HG02970 (cell line): ENCODE data around the gene SEPTIN8.
"Not testable (repeated sequence)": the region's sequence is repeated elsewhere in the genome, so short reads cannot be mapped to it uniquely, and the experiment has no call there.

Source experiments
- ATAC-seq: cut with Tn5 transposase; IDR thresholded peaks from one replicate; pipeline ENCODE4 v1.9.1; 2021; ENCODE audit warnings: mild to moderate bottlenecking, moderate library complexity, moderate number of reproducible peaks; ENCODE audit not compliant: unreplicated experiment, low FRiP score

Gene SEPTIN8

DNA sequence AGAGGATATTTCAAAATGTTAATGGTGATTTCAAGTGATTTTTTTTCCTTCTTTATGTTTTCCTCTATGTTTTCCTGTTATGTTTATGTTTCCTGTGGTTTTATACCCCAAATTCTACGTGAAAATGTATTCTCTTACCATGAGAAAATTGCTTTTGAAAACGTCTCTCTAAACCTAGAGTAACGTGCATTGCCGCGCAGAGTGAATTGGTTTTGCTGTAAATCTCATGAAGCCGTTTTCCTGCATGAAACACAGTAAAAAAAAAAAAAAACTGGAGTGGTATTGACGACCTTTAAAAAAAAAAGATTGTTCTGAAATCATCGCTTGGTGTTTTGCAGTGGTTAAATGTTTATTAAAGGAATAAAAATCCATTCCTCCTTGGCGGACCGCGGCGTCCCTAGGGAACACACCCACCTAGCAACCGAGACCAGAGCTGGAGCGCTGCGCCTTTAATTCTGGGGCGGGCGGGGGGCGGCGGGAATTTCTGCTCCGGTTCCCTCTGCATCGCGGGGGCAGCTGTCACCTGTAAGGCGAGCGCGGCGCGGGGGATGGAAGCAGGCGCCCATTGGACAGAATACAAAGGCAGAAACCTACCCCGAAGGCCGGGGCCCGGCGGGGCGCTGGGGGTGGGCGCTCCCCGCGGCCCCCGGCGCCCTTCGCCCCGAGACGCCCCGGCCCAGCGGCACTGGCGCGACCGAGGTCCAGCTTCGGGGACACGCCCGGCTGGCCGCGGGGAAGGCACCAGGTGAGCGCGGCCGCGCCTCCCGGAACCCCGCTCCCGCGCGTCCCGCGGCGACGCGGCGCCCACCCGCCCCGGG is 36.0 kb upstream of the SEPTIN8 start, which contains the start of gene SOWAHA:
Gene SOWAHA (plus strand): TSS at position 522 of the 818 bp plus-strand sequence. CDS start 320 bp downstream, outside the sequence.
- no peak for ATAC-seq

DNA sequence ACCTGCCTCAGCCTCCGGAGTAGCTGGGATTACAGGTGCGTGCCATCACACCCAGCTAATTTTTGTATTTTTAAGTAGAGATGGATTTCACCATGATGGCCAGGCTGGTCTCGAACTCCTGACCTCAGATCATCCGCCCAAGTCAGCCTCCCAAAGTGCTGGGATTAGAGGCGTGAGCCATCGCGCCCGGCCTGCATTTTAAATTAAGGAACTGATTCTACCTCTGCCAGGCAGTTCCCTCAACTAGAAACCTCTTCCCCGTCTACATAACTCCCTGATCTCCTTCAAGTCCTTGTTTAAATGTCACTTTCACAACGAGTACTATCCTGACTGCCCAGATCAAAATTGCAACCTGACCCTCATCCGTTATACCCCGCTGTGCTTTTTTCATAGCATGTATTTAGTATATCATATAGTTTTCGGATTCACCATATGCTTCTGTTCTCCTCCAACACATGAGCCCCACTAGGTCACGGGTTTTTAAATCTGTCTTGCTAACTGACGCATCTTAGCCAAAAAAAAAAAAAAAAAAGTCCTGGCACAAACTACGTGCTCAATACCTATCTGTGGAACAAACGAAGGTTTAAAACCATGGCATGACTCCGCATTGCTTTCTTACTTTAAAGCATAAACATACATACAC is 35.2 kb upstream of the SEPTIN8 start:
- ATAC-seq = no peak

DNA sequence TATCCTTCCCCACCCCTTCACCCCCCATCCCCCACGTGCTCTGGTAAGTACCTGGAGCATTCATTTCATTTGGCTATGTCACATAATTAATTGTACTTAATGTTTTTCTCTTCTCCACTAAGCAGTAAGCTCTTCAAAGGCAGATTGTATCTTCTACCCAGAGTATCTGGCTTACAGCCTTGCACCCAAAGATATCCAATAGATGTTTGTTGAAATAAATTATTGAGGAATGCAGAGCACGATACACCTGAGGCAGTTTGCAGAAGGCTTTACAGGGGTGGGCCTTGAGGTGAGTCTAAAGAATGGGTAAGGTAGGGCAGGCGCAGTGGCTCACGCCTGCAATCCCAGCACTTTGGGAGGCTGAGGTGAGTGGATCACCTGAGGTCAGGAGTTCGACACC is 33.6 kb upstream of the SEPTIN8 start:
- ATAC-seq = no peak

DNA sequence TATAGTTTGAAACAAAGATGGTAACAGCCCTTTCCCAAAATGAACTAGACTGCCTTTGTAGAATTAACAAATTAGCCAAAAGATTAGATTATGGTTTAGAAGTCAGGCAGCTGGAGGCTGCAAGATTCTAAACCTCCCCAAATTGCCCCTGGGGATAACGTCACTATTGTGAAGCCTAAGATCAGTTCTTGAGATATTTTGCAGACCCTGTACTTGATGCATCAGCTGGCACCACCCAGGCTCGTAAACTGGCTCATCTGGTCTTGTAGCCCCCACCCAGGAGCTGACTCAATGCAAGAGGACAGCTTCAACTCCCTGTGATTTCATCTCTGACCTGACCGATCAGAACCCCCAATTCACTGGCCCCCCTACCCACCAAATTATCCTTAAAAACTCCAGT is 31.8 kb upstream of the SEPTIN8 start:
- no peak for ATAC-seq

DNA sequence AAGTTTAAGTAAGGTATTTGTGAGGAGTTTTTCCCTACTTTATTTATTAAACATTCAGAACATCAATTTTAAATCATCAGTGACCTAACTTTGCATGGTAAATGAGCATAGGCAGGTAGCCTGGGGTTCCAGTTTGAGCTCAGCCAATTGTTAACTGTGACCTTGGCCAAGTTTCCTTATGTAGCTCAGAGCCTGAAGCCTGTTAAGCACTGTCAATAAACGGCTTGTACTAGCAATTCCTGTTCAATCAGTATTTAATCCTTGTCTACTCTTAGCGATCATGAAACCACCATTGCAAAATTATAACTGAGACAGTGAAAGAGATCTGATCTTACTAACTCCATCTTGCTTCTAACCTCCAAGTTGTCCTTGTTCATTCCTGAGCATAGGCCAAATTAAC is 31.4 kb upstream of the SEPTIN8 start:
- ATAC-seq = no peak

DNA sequence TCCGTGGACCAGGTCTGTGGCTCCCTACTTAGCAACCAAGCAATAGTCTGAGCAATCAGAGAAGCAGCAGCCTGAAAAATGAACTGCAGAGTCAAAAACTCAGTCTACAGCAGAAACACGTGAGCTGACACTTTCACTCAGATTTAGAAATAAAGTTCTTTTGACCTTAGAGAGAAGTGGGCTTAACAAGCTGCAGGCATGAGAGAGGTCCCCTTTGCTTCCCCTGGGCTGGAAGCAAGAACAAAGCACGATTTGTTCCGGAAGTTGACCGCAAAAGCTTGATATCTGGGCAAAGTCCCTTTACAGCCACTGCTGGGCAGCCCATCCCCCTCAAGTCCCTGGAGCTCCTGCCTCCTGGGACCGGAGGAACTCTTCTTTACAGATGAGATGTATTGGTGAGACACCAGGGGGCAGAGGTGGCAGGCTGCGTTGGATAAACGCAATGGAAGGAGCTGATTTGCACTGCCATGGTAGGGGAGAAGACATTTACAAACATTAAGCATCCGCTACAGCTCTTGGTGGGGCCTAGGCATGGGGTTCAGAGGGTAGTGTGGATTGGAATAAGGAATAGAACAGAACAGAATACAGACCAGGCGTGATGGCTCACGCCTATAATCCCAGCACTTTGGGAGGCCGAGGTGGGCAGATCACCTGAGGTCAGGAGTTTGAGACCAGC is 30.3 kb upstream of the SEPTIN8 start:
- no peak for ATAC-seq

DNA sequence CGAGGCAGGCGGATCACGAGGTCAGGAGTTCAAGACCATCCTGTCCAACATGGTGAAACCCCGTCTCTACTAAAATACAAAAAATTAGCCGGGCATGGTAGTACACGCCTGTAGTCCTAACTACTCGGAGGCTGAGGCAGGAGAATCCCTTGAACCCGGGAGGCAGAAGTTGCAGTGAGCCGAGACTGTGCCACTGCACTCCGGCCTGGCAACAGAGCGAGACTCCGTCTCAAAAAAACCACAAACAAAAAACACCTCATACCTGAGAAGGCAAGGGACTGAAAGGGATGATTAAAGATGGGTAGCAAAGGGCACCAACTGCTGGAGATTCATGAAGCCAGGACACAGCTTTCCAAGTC is 29.7 kb upstream of the SEPTIN8 start:
- ATAC-seq = not testable (repeated sequence)

DNA sequence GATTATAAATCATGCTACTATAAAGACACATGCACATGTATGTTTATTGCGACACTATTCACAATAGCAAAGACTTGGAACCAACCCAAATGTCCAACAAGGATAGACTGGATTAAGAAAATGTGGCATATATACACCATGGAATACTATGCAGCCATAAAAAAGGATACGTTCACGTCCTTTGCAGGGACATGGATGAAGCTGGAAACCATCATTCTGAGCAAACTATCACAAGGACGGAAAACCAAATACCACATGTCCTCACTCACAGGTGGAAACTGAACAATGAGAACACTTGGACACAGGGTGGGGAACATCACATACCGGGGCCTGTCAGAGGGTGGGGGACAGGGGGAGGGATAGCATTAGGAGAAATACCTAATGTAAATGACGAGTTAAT is 28.8 kb upstream of the SEPTIN8 start:
- not testable (repeated sequence) for ATAC-seq

DNA sequence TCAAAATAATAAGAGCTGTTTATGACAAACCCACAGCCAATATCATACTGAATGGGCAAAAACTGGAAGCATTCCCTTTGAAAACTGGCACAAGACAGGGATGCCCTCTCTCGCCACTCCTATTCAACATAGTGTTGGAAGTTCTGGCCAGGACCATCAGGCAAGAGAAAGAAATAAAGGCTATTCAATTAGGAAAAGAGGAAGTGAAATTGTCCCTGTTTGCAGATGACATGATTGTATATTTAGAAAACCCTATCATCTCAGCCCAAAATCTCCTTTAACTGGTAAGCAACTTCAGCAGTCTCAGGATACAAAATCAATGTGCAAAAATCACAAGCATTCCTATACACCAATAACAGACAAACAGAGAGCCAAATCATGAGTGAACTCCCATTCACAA is 27.2 kb upstream of the SEPTIN8 start:
- ATAC-seq = not testable (repeated sequence)

DNA sequence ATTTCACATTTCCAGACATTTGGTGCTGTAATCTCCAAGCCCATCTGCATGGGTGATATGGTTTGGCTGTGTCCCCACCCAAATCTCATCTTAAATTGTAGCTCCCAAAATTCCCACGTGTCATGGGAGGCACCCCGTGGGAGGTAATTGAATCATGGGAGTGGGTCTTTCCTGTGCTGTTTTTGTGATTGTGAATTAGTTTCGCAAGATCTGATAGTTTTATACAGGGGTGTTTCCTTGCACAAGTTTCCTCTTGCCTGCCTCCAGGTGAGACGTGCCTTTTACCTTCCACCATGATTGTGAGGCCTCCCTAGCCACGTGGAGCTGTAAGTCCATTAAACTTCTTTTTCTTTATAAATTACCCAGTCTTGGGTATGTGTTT is 25.6 kb upstream of the SEPTIN8 start:
- not testable (repeated sequence) for ATAC-seq

DNA sequence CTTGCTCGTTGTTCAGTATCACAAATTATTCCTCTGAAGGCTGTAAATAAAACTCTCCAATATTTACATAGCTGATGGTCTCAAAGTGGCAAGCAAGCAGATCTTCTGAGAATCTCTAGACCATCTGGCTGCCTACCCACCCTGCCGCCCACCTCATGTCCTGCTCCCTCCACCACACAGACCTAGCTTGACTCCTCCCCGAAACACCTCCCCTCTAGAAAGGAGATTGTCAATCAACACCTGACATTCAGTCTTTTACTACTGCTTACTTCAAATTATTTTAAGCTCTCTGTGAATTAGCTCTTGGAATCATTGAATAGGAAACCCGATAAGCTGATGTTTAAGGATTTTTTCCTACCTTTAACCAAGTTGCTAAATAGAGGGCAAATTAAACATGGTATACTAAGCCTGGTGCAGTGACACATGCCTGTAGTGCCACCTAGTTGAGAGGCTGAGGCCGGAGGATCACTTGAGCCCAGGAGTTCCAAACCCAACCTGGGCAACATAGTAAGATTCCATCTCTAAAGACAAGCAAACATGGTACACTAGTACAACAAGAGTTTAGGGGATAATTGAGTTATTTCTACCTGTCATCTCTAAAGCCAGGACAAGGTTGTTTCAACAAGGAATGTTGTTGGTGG is 25.1 kb upstream of the SEPTIN8 start:
- no peak for ATAC-seq

DNA sequence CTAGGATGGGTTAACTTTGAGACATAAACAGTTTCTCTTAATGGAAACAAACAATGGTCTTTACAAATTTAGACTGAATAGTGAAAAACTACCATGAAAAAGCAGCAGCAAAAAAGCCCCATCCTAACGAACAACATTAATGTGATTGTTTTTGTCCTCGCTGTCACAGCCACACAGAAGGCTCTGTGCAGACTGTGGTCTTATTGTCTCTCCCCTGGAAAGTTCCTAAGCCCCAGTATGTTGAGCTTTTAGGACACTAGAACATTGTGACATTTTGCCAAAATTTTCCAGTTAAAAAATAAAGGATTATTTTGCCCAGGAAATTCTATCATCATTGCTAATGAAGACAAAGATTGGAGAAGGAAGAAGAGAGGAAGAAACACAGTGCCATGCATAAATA is 23.5 kb upstream of the SEPTIN8 start:
- ATAC-seq = no peak

DNA sequence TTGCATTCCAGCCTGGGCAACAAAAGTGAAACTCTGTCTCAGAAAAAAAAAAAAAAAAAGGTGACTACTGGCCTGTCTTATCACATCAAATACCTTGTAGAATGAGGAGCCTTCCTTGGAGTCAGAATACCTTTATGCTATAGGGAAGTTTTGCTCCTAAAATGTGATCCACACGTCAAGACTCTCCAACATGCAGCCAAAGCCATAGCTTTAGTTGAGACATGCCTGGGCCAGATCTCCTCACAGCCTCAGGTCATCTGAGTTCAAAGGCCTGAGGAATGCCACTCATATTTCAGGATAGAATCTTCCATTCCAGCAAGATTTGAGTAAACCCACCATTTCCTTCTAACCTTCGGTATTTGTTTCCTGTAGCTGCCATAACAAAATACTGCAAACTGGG is 22.4 kb upstream of the SEPTIN8 start:
- no peak for ATAC-seq

DNA sequence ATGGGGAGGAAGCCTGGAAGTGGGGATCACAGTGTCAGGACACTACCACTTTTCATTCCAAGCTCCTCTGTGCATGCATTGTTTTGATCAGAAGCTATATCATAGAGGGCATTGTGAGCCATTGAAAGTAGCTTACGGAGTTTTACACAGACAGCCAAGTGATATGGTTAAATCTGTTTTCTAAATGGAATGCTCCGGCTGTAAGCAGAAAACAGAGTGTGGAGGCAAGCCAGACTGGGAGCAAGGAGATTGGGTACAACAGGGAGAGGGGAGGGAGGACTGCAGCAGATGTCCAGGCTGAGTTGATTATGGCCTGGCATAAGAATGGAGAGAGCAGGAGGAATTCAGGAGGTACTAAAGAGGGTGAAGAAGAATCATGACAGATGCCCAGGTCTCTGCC is 20.6 kb upstream of the SEPTIN8 start:
- no peak for ATAC-seq

DNA sequence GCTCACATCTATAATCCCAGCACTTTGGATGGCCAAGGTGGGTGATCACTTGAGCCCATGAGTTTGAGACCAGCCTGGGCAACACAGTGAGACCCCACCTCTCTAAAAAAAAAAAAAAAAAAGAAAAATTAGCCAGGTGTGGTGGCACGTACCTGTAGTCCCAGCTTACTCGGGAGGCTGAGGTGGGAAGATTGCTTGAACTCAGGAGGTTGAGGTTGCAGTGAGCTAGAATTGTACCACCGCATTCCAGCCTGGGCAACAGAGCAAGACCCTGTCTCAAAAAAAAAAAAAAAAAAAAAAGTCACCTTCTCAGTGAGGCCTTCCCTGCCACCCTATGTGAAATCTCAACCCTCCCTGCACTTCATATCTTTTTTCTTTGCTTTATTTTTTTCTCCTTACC is 14.0 kb upstream of the SEPTIN8 start:
- no peak for ATAC-seq

DNA sequence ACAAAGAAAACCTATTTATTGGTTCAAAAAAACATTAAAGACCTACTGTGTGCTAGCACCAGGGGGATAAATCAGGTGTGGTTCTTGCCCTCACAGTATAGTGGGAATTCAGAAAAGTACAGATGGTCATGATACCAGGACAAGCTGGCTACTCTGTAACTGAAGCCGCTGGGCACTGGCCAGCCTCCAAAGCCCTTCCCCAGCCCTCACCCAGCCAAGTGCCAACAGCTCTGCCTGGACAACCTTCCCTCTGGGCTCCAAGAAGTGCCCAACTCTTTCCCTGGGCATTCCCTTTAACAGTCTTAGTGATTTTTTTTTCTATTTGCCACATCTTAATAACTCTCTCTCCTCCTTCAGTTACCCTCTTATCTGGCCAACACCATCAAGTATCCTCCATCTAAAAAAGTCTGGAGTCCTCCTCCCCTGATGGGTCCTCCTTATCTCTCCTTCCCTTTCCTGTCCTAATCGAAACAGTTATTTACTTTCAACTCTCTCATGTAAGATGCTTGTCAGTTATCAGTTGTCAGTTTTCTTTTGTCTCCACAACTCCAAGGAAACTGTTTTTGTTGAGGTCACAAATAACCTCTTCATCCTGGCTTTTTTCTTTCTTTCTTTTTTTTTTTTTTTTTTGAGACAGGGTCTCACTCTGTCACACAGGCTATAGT is 13.3 kb upstream of the SEPTIN8 start:
- ATAC-seq = no peak

DNA sequence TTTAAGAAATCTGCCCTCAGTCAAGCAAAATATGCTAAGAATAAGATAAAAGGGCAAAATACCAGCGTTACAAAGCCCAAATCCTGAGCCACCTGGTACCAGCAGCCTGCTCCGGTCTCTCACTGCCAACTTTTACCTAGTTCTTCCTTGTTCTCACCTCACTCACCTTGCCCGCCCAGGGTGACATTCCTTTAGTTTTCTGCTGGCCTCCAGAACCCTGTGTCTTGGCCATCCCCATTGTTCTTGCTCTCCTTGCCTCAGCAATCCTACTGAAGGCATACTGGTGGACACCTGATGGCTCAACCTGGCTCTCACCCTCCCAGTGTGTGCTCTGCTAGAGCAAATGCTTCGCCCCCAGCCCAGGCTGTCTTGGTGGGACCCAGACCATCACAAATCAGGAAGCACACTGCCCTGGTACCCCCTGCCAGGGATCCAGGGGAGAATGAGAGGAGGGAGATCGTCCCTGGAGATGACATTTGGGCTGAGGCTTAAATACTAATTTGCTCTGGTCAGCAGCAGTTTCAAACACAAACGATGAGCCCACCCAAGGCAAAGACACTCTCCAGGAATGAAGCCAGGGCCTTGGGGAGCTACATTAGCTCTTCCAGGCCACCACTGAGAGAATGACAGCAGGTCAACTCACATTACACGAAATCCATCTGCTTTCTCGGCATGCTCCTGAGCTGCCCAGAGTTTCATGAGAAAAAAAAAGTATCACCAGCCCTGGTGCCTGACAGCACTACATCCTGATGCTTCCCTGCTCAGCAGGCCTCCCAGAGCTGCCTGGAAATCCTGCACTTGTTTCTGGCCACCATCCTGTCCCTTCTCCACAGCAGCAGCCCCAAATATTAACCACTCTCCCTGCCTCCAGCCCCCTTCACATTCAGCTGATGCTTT is 12.2 kb upstream of the SEPTIN8 start:
- ATAC-seq = no peak

DNA sequence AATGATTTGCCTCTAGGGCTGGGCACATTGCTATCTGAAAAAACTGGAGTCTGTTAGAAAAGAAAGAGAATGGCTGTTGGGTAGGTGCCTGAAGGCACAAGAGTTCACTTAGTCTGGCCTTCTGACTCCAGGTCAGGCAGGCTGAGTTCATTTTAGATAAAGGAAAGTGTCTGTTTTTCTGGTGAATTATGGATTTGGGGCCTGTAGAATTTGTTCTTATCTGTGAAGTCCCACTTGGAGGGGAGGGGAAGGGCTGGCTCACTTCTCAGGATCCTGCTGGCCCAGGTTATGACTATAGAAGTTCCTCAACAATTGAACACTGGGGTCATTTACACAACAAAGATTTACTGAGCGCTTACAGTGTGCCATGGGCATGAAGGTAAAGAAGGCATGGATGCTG is 11.5 kb upstream of the SEPTIN8 start:
- ATAC-seq = no peak

DNA sequence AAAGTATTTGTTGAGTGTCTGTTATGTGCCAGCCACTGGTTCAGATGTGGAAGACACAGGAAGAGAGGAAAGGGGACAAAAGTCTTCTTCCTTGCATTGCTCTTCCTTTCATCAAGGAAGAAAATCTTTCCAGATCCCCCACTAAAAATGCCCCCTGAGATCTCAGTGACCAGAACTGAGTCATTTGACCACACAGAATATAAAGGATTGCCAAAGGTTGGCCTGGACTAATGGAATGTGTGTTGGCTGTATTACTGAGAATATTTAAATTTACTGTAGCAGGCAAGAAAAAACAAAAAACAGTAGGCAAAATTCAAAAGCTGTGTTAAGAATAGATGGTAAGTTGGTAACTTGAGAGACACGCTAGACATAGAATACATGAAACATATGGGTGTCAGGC is 10.0 kb upstream of the SEPTIN8 start:
- no peak for ATAC-seq

DNA sequence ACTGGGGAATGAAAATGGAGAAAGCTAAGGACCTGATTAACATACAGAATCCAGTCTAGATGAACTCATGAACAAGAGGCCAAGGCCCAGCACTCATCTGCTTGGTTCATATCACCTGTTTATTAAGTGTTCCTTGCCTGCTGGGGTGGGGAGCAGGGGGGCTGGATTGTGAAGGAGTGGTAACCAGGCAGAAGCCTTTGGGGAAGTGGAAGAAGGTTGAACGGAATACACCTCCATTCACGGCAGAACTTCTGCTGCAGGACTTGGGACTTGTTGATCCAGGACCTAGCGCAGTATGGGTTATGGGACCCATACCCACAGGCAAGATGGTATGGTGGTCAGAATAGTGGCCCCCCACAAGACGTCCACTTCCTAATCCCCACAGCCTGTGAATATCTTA is 8.8 kb upstream of the SEPTIN8 start:
- ATAC-seq = no peak
